SK-N-SH (cell line): ENCODE results near the gene AK4. TPM values are rescaled to one million over a fixed set of nuclear protein-coding genes. Genes with fewer than 3 reads are reported as not detected.

ENCODE experiments used
- CTCF ChIA-PET: fragments of 300-600, 350-600 bp; formaldehyde crosslinking; extraction: SDS; loops from one replicate; lab custom pipeline; 2021; lab: Yijun Ruan, JAX
- POLR2A ChIA-PET: fragments of 350-600 bp; sonication (Branson Sonifier 250); formaldehyde crosslinking; extraction: SDS; loops from one replicate; lab custom pipeline; 2020; ENCODE audit warnings: antibody characterized with exemption, inconsistent platforms; lab: Yijun Ruan, JAX
- DNase-seq: peaks from one replicate; pipeline ENCODE4 v3.0.0; 2012
- H2AFZ ChIP-seq: fragments of 200-600 bp; sonication (generic); 2 replicates; pipeline ENCODE4 v1.8.1; 2016; ENCODE audit warnings: antibody characterized with exemption, mild to moderate bottlenecking, low read depth
- H3F3A ChIP-seq: fragments of 200-600 bp; sonication (generic); replicated peaks from 2 replicates; pipeline ENCODE3; 2016; ENCODE audit warnings: antibody characterized with exemption, mild to moderate bottlenecking; ENCODE audit not compliant: insufficient read depth
- H3K27ac ChIP-seq, 2 experiments: fragments of 200-500 bp in 1 of 2; fragments of 200-600 bp in 1 of 2; sonication (Bioruptor generic) in 1 of 2; sonication (generic), shearing (Covaris generic) in 1 of 2; 2 replicates each; pipeline versions ENCODE4 v1.5.1 to v1.6.1; 2014 to 2016; ENCODE audit warnings: low read depth in 2 of 2, inconsistent platforms in 1 of 2, low read length in 1 of 2, mild to moderate bottlenecking in 1 of 2, mixed read lengths in 1 of 2
- H3K27me3 ChIP-seq: fragments of 200-600 bp; sonication (generic), shearing (Covaris generic); 2 replicates; pipeline ENCODE4 v1.6.1; 2016; ENCODE audit warnings: mixed run types; ENCODE audit not compliant: insufficient read depth
- H3K36me3 ChIP-seq, 2 experiments: fragments of 200-500 bp in 1 of 2; fragments of 200-600 bp in 1 of 2; sonication (Bioruptor generic) in 1 of 2; sonication (generic) in 1 of 2; replicated peaks in 1 of 2; 2 replicates each; pipeline versions ENCODE3 to v1.5.1; 2014 to 2016; ENCODE audit warnings: low read length in 1 of 2, mild to moderate bottlenecking in 1 of 2; ENCODE audit not compliant: insufficient read depth in 2 of 2, control insufficient read depth in 1 of 2
- H3K4me1 ChIP-seq, 2 experiments: fragments of 200-500 bp in 1 of 2; fragments of 200-600 bp in 1 of 2; sonication (Bioruptor generic) in 1 of 2; sonication (generic), shearing (Covaris generic) in 1 of 2; 2 replicates each; pipeline versions ENCODE4 v1.5.1 to v1.6.1; 2014 to 2016; ENCODE audit warnings: low read depth in 1 of 2, low read length in 1 of 2, mixed run types in 1 of 2; ENCODE audit not compliant: insufficient read depth in 2 of 2, control insufficient read depth in 1 of 2
- H3K4me2 ChIP-seq: fragments of 200-600 bp; sonication (generic), shearing (Covaris generic); 2 replicates; pipeline ENCODE4 v1.6.1; 2017; ENCODE audit warnings: mixed run types
- H3K4me3 ChIP-seq, 2 experiments: fragments of 200-500 bp in 1 of 2; fragments of 200-600 bp in 1 of 2; sonication (Bioruptor generic) in 1 of 2; sonication (generic), shearing (Covaris generic) in 1 of 2; 2 replicates each; pipeline versions ENCODE4 v1.5.1 to v1.8.1; 2014 to 2016; ENCODE audit warnings: low read depth in 2 of 2, inconsistent platforms in 1 of 2, low read length in 1 of 2, mild to moderate bottlenecking in 1 of 2, mixed read lengths in 1 of 2, moderate library complexity in 1 of 2
- H3K79me2 ChIP-seq: fragments of 200-600 bp; sonication (generic); 2 replicates; pipeline ENCODE4 v1.8.1; 2017; ENCODE audit warnings: mild to moderate bottlenecking; ENCODE audit not compliant: insufficient read depth
- H3K9ac ChIP-seq: fragments of 200-600 bp; sonication (generic); 2 replicates; pipeline ENCODE4 v1.6.1; 2017; ENCODE audit warnings: mixed run types
- H3K9me2 ChIP-seq: fragments of 200-600 bp; sonication (generic); 2 replicates; pipeline ENCODE4 v1.6.1; 2017; ENCODE audit warnings: mixed run types
- H3K9me3 ChIP-seq: fragments of 200-600 bp; sonication (generic); 2 replicates; pipeline ENCODE4 v1.6.1; 2017; ENCODE audit warnings: mixed run types, mild to moderate bottlenecking, moderate library complexity
- H4K20me1 ChIP-seq: fragments of 200-600 bp; sonication (generic); 2 replicates; pipeline ENCODE4 v1.6.1; 2017; ENCODE audit warnings: mild to moderate bottlenecking, mixed run types; ENCODE audit not compliant: insufficient read depth
- EZH2phosphoT487 ChIP-seq: fragments of 200-600 bp; sonication (generic); IDR thresholded peaks from 2 replicates; pipeline ENCODE4 v1.6.1; 2017; ENCODE audit warnings: low read depth, mixed run types, mild to moderate bottlenecking, antibody characterized with exemption, moderate library complexity, borderline replicate concordance
- GABPA ChIP-seq: IDR thresholded peaks from 2 replicates; pipeline ENCODE4 v1.4.0; 2012; ENCODE audit warnings: low read depth, mild to moderate bottlenecking
- GATA2 ChIP-seq: sonication (generic); formaldehyde crosslinking; IDR thresholded peaks from 2 replicates; pipeline ENCODE4 v1.5.0; 2020; ENCODE audit warnings: mild to moderate bottlenecking, missing genetic modification reagents
- IRF3 ChIP-seq: fragments of 150-350 bp; IDR thresholded peaks from 2 replicates; pipeline ENCODE4 v1.6.1; 2016; ENCODE audit warnings: mild to moderate bottlenecking, low read depth, low read length
- JUND ChIP-seq: IDR thresholded peaks from 2 replicates; pipeline ENCODE4 v1.4.0; 2012
- MAX ChIP-seq: IDR thresholded peaks from 2 replicates; pipeline ENCODE4 v1.4.0; 2012; ENCODE audit warnings: low read depth
- NFIC ChIP-seq: IDR thresholded peaks from 2 replicates; pipeline ENCODE4 v1.4.0; 2012; ENCODE audit warnings: borderline replicate concordance
- RAD21 ChIP-seq: IDR thresholded peaks from 2 replicates; pipeline ENCODE4 v1.6.1; 2012; ENCODE audit warnings: mild to moderate bottlenecking, low read length
- RCOR1 ChIP-seq: fragments of 150-350 bp; IDR thresholded peaks from 2 replicates; pipeline ENCODE4 v1.6.1; 2017; ENCODE audit warnings: antibody characterized with exemption, low read length
- REST ChIP-seq: IDR thresholded peaks from 2 replicates; pipeline ENCODE4 v1.6.1; 2012; ENCODE audit warnings: mild to moderate bottlenecking, low read depth, low read length, moderate library complexity
- TAF1 ChIP-seq: IDR thresholded peaks from 2 replicates; pipeline ENCODE4 v1.6.1; 2012; ENCODE audit warnings: low read depth, mild to moderate bottlenecking, low read length, moderate library complexity, borderline replicate concordance
- YY1 ChIP-seq: IDR thresholded peaks from 2 replicates; pipeline ENCODE4 v1.4.0; 2012; ENCODE audit warnings: low read depth, mild to moderate bottlenecking
- ZBTB33 ChIP-seq: IDR thresholded peaks from 2 replicates; pipeline ENCODE4 v1.4.0; 2012; ENCODE audit warnings: low read depth, borderline replicate concordance
- WGBS: methylation state at CpG from one replicate; pipeline ENCODE4 v1.1.6; 2017; ENCODE audit warnings: low lambda C conversion rate; 5-methylcytosine and 5-hydroxymethylcytosine counted together
- polyA plus RNA-seq, 3 experiments: library from polyadenylated mRNA; depleted of rRNA; stranded (reverse); fragments of >200 nt; gene quantifications; 2 replicates each; pipeline ENCODE4 v1.2.3, GENCODE V29; 2012

AK4 gene
- polyA plus RNA-seq, 1 of the 3 experiments (the other 2 are of a cell fraction), result 6.4 TPM

GRCh38 chr1:65243491-65243890 is 95.5 kb downstream of the AK4 start:
- no peaks in the 10 kb centered on the region for H3K79me2 ChIP-seq
- H3K4me2 ChIP-seq, result no peak overlapping the region
- no peaks in the 10 kb centered on the region for H4K20me1 ChIP-seq
- H3K27me3 ChIP-seq, result no peaks in the 10 kb centered on the region
- TF ChIP-seq YY1 (no peak), IRF3 (no peak), RCOR1 (no peak), GABPA (no peak), TAF1 (no peak), RAD21 (no peak), EZH2phosphoT487 (no peak), JUND (no peak), NFIC (no peak)
- H3K36me3 ChIP-seq, result no peaks in the 10 kb centered on the region
- H3K4me1 ChIP-seq, result peaks cover 0 to 5% of the 10 kb centered on the region in 2 experiments; a peak in 1 of 4 replicates
- no peak overlapping the region for H3K4me3 ChIP-seq
- H3F3A ChIP-seq, result no peaks in the 10 kb centered on the region
- POLR2A ChIA-PET, result no interaction called here
- H3K27ac ChIP-seq, result no peak overlapping the region
- no peaks in the 10 kb centered on the region for H3K9me2 ChIP-seq
- H2AFZ ChIP-seq, result no peak overlapping the region
- DNase-seq, result no peak
- WGBS, result 73% methylated on average over 3 of the region's 3 CpGs
- no peak overlapping the region for H3K9ac ChIP-seq
- CTCF ChIA-PET, result interaction anchor here (1.4 to 2.4 kb wide), 2 partner anchors 12 to 444 kb away, joined by 4 to 13 read pairs; no protein-coding TSS in a partner anchor
- H3K9me3 ChIP-seq, result no peaks in the 10 kb centered on the region

- no peaks in the 10 kb centered on the region for H3K9me2 ChIP-seq
- no peak overlapping the region for H3K4me3 ChIP-seq
- CTCF ChIA-PET, result no interaction called here
- TF ChIP-seq IRF3 (no peak), TAF1 (no peak), ZBTB33 (no peak), MAX (no peak), REST (no peak), GATA2 (CRISPR knock-in tag) (no peak)
- DNase-seq, result no peak
- H3F3A ChIP-seq, result no peaks in the 10 kb centered on the region
- H3K4me2 ChIP-seq, result no peak overlapping the region
- H3K9ac ChIP-seq, result no peak overlapping the region
- POLR2A ChIA-PET, result no interaction called here
- no peak overlapping the region for H2AFZ ChIP-seq
- no peaks in the 10 kb centered on the region for H3K9me3 ChIP-seq
- H4K20me1 ChIP-seq, result no peaks in the 10 kb centered on the region
- H3K79me2 ChIP-seq, result no peaks in the 10 kb centered on the region
- H3K27ac ChIP-seq, result no peak overlapping the region
- no peaks in the 10 kb centered on the region for H3K36me3 ChIP-seq
- no peaks in the 10 kb centered on the region for H3K27me3 ChIP-seq
- peaks cover 0 to 5% of the 10 kb centered on the region in 2 experiments; a peak in 1 of 4 replicates for H3K4me1 ChIP-seq
Measured at GRCh38 chr1:65245295-65245694, 97.3 kb downstream of the AK4 start.
